ENCODE data around the gene PLA2G6.
"Not testable (repeated sequence)": the region's sequence is repeated elsewhere in the genome, so short reads cannot be mapped to it uniquely, and the experiment has no call there.

Gene PLA2G6

GRCh38 chr22:38187413-38188212 is 6.0 kb upstream of the PLA2G6 start:
- DNase-seq, result no peak

GRCh38 chr22:38186429-38186828 is 4.8 kb upstream of the PLA2G6 start:
- DNase-seq, result no peak

GRCh38 chr22:38184788-38185187 is 3.2 kb upstream of the PLA2G6 start:
- DNase-seq, result no peak

- peak; percentile 20 for DNase-seq
Measured at GRCh38 chr22:38180841-38181452, 683 bp downstream of the PLA2G6 start.

GRCh38 chr22:38178605-38178937 is 3.1 kb downstream of the PLA2G6 start:
- not testable (repeated sequence) for DNase-seq

GRCh38 chr22:38177926-38178604 is 3.6 kb downstream of the PLA2G6 start:
- DNase-seq, result no peak

- DNase-seq, result not testable (repeated sequence)
Measured at GRCh38 chr22:38177571-38177925, 4.1 kb downstream of the PLA2G6 start.

- DNase-seq, result no peak
Measured at GRCh38 chr22:38177044-38177443, 4.6 kb downstream of the PLA2G6 start.

- DNase-seq, result peak; percentile 26
Measured at GRCh38 chr22:38176170-38176741, 5.4 kb downstream of the PLA2G6 start.

GRCh38 chr22:38175206-38176118 is 6.2 kb downstream of the PLA2G6 start:
- no peak for DNase-seq

- no peak for DNase-seq
Measured at GRCh38 chr22:38174626-38175025, 7.0 kb downstream of the PLA2G6 start.

- no peak for DNase-seq
Measured at GRCh38 chr22:38173641-38173906, 8.1 kb downstream of the PLA2G6 start.

GRCh38 chr22:38172832-38173640 is 8.6 kb downstream of the PLA2G6 start:
- no peak for DNase-seq

- no peak for DNase-seq
Measured at GRCh38 chr22:38171927-38172831, 9.5 kb downstream of the PLA2G6 start.

GRCh38 chr22:38170469-38170868 is 11.2 kb downstream of the PLA2G6 start:
- no peak for DNase-seq

GRCh38 chr22:38169116-38169515 is 12.5 kb downstream of the PLA2G6 start:
- DNase-seq, result no peak

- no peak for DNase-seq
Measured at GRCh38 chr22:38167988-38168407, 13.6 kb downstream of the PLA2G6 start.

- no peak for DNase-seq
Measured at GRCh38 chr22:38165922-38166593, 15.6 kb downstream of the PLA2G6 start.

GRCh38 chr22:38164551-38164918 is 17.1 kb downstream of the PLA2G6 start:
- no peak for DNase-seq

GRCh38 chr22:38163844-38164550 is 17.6 kb downstream of the PLA2G6 start:
- no peak for DNase-seq
